Lung (tissue), 12 donors: ENCODE measurements around the gene SH3GL2. TPM values are rescaled to one million over a fixed set of nuclear protein-coding genes. Genes with fewer than 3 reads are reported as not detected.

Experiments used
- ATAC-seq: fragments of 200-7000 bp; cut with Tn5 transposase; one replicate; pipeline ENCODE4 v1.9.1; 2020; ENCODE audit warnings: moderate number of reproducible peaks; ENCODE audit not compliant: insufficient read depth, low FRiP score
- DNase-seq, 3 donors: peaks; one replicate each; pipeline ENCODE4 v3.0.0-alpha.2; 2013 to 2017
- H3K27ac ChIP-seq, 2 donors: one replicate each; pipeline ENCODE4 v1.5.1; 2013; ENCODE audit warnings: mild to moderate bottlenecking in 2 of 2, moderate library complexity in 2 of 2, control low read depth in 1 of 2, inconsistent platforms in 1 of 2, low read depth in 1 of 2, low read length in 1 of 2
- H3K27me3 ChIP-seq, 3 donors: one replicate each; pipeline ENCODE4 v1.5.1; 2013; ENCODE audit warnings: low read length in 2 of 3; ENCODE audit not compliant: control insufficient read depth in 3 of 3, insufficient read depth in 3 of 3
- H3K36me3 ChIP-seq, 4 donors: one replicate each; pipeline ENCODE4 v1.5.1; 2013; ENCODE audit warnings: low read length in 4 of 4, mild to moderate bottlenecking in 1 of 4, moderate library complexity in 1 of 4; ENCODE audit not compliant: control insufficient read depth in 4 of 4, insufficient read depth in 4 of 4
- H3K4me1 ChIP-seq, 5 donors: one replicate each; pipeline ENCODE4 v1.5.1; 2013; ENCODE audit warnings: low read length in 5 of 5, mild to moderate bottlenecking in 2 of 5, moderate library complexity in 1 of 5; ENCODE audit not compliant: control insufficient read depth in 5 of 5, insufficient read depth in 5 of 5
- H3K4me3 ChIP-seq: one replicate; pipeline ENCODE4 v1.5.1; 2013; ENCODE audit warnings: mild to moderate bottlenecking, control low read depth, moderate library complexity
- H3K9ac ChIP-seq, 2 donors: one replicate each; pipeline ENCODE4 v1.5.1; 2013; ENCODE audit warnings: low read length in 2 of 2, control low read depth in 1 of 2; ENCODE audit not compliant: insufficient read depth in 1 of 2
- H3K9me3 ChIP-seq, 4 donors: one replicate each; pipeline ENCODE4 v1.5.1; 2013; ENCODE audit warnings: low read length in 3 of 4, mild to moderate bottlenecking in 1 of 4, moderate library complexity in 1 of 4; ENCODE audit not compliant: control insufficient read depth in 4 of 4, insufficient read depth in 3 of 4
- WGBS, 2 donors: extraction: QIAGEN DNeasy Blood & Tissue Kit; methylation state at CpG; one replicate each; pipeline ENCODE4 v1.1.7; 2013; 5-methylcytosine and 5-hydroxymethylcytosine counted together
- polyA plus RNA-seq, 2 donors: library from polyadenylated mRNA; stranded (reverse); fragments of 200-250 nt; gene quantifications; one replicate each; pipeline ENCODE4 v1.2.1, GENCODE V29; 2013
- total RNA-seq, 2 donors: library from RNA; depleted of rRNA in 1 of 2; stranded (reverse); fragments of >200 nt in 1 of 2; gene quantifications; one replicate each; pipeline ENCODE4 v1.2.1, GENCODE V29; 2014 to 2021
- TF ChIP-seq, protein P1 (sequence below): IDR thresholded peaks from 2 replicates; pipeline ENCODE4 v1.5.1; 2012; ENCODE audit warnings: mild to moderate bottlenecking; ENCODE audit errors: control extremely low read depth, extremely low read depth
- donor health status: control.
- donor health status: control.
- donor health status: Bipolar disorder and iron deficiency.
- donor health status: healthy.
- donor health status: DM: yes; HTN: yes; CAD: no.

Gene SH3GL2
- total and polyA plus RNA-seq, 4 donors, result 0.07 to 2.9 (median 1.1) TPM

GRCh38 chr9:17669206-17669605, 90.3 kb downstream of the SH3GL2 start:
- H3K4me1 ChIP-seq, result no peaks in the 10 kb centered on the region
- TF ChIP-seq, protein P1, sequence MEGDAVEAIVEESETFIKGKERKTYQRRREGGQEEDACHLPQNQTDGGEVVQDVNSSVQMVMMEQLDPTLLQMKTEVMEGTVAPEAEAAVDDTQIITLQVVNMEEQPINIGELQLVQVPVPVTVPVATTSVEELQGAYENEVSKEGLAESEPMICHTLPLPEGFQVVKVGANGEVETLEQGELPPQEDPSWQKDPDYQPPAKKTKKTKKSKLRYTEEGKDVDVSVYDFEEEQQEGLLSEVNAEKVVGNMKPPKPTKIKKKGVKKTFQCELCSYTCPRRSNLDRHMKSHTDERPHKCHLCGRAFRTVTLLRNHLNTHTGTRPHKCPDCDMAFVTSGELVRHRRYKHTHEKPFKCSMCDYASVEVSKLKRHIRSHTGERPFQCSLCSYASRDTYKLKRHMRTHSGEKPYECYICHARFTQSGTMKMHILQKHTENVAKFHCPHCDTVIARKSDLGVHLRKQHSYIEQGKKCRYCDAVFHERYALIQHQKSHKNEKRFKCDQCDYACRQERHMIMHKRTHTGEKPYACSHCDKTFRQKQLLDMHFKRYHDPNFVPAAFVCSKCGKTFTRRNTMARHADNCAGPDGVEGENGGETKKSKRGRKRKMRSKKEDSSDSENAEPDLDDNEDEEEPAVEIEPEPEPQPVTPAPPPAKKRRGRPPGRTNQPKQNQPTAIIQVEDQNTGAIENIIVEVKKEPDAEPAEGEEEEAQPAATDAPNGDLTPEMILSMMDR, result no peak
- H3K9ac ChIP-seq, result no peak overlapping the region
- H3K27ac ChIP-seq, result no peak overlapping the region
- H3K9me3 ChIP-seq, result no peaks in the 10 kb centered on the region
- no peaks in the 10 kb centered on the region for H3K36me3 ChIP-seq
- ATAC-seq (no peak), DNase-seq (no peak)
- WGBS, 2 donors, result 52 to 55% methylated on average over 4 of the region's 4 CpGs
- H3K4me3 ChIP-seq, result no peak overlapping the region
- H3K27me3 ChIP-seq, result no peaks in the 10 kb centered on the region

- Histone ChIP-seq H3K9me3 (no peaks in the 10 kb centered on the region), H3K36me3 (no peaks in the 10 kb centered on the region), H3K4me1 (no peaks in the 10 kb centered on the region), H3K27me3 (no peaks in the 10 kb centered on the region), H3K9ac (no peak overlapping the region), H3K27ac (no peak overlapping the region), H3K4me3 (no peak overlapping the region)
- DNase-seq (no peak), ATAC-seq (no peak)
- WGBS, 2 donors, result 90 to 91% methylated on average over 2 of the region's 2 CpGs
- TF ChIP-seq, protein P1, result no peak
Observed at GRCh38 chr9:17682684-17683083, 103.8 kb downstream of the SH3GL2 start.

DNA sequence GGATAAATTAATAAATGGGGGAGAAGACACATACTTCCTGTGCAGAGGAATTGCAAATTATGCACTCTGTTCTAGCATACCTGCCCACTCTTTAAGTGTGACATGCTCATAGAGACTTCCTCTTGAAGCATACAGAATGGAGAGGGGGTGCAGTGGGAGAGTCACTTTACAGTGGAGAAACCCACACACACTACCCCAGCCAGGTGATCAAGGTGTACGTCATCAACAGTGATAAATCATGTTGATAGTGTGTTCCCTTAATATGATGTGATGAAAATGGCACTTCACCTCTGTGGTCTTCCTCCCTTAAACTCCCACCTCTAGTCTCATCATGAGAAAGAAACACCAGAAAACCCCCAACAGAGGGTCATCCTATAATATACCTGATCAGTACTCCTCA, 110.0 kb downstream of the SH3GL2 start:
- no peak overlapping the region for H3K27ac ChIP-seq
- TF ChIP-seq, protein P1, result no peak
- H3K9ac ChIP-seq, result no peak overlapping the region
- no peak for ATAC-seq
- DNase-seq, result no peak
- WGBS, 2 donors, result 82 to 92% methylated on average over 1 of the region's 1 CpG
- H3K27me3 ChIP-seq, result no peaks in the 10 kb centered on the region
- no peaks in the 10 kb centered on the region for H3K9me3 ChIP-seq
- H3K36me3 ChIP-seq, result no peaks in the 10 kb centered on the region
- H3K4me3 ChIP-seq, result no peak overlapping the region
- H3K4me1 ChIP-seq, result no peaks in the 10 kb centered on the region

DNA sequence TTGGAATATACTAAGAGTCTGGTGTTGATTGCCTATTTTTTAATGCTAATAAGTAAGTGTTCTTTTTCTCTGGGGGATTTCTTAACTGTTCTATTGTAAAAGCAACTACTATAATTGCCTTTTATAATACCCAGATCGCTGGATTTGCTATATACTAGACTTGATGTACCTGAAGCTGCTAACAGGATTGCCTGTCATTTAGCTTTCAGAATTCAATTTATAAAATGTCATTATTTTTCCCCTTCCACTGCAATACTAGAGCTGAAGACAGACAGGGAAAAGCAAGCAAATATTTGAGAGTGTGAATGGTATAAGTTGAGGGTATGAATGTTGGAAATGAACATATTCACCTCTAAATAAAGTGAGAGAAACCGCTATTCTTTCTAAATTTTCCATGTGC, 115.5 kb downstream of the SH3GL2 start:
- WGBS, 2 donors, result 89 to 93% methylated on average over 2 of the region's 2 CpGs
- Histone ChIP-seq H3K4me1 (peaks cover 0 to 7% (median 0%) of the 10 kb centered on the region in 5 donors), H3K36me3 (no peaks in the 10 kb centered on the region), H3K9me3 (no peaks in the 10 kb centered on the region), H3K27me3 (no peaks in the 10 kb centered on the region), H3K4me3 (no peak overlapping the region), H3K9ac (no peak overlapping the region), H3K27ac (no peak overlapping the region)
- DNase-seq (no peak), ATAC-seq (no peak)
- TF ChIP-seq, protein P1, result no peak
